KMS-11 (cell line): ENCODE measurements around the gene CCDC51.

Experiments used
- H2AFZ ChIP-seq: fragments of 200-600 bp; sonication (generic); 2 replicates; pipeline ENCODE4 v1.6.1; 2016; ENCODE audit warnings: antibody characterized with exemption, mixed run types, low read depth
- H3K27ac ChIP-seq: fragments of 200-600 bp; sonication (generic); 2 replicates; pipeline ENCODE4 v1.6.1; 2016; ENCODE audit warnings: mild to moderate bottlenecking, mixed run types
- H3K27me3 ChIP-seq: fragments of 200-600 bp; sonication (generic); 2 replicates; pipeline ENCODE4 v1.6.1; 2017; ENCODE audit warnings: mild to moderate bottlenecking, low read depth, mixed run types, moderate library complexity; ENCODE audit not compliant: insufficient read depth
- H3K36me3 ChIP-seq: fragments of 200-600 bp; sonication (generic); 2 replicates; pipeline ENCODE4 v1.6.1; 2017; ENCODE audit warnings: mild to moderate bottlenecking, mixed run types; ENCODE audit not compliant: insufficient read depth
- H3K4me1 ChIP-seq: fragments of 200-600 bp; sonication (generic); 2 replicates; pipeline ENCODE4 v1.6.1; 2016; ENCODE audit warnings: mild to moderate bottlenecking, low read depth, mixed run types; ENCODE audit not compliant: poor library complexity, severe bottlenecking
- H3K4me2 ChIP-seq: fragments of 200-600 bp; sonication (generic); 2 replicates; pipeline ENCODE4 v1.7.0; 2016; ENCODE audit warnings: mild to moderate bottlenecking, mixed run types
- H3K4me3 ChIP-seq: fragments of 200-600 bp; sonication (generic); IDR thresholded peaks from 2 replicates; pipeline ENCODE4 v1.6.1; 2017; ENCODE audit warnings: low read depth, low read length, mixed read lengths; ENCODE audit not compliant: insufficient read depth
- H3K79me2 ChIP-seq: fragments of 200-600 bp; sonication (generic); 2 replicates; pipeline ENCODE4 v1.6.1; 2016; ENCODE audit warnings: low read depth, mixed run types; ENCODE audit not compliant: insufficient read depth
- H3K9ac ChIP-seq: fragments of 200-600 bp; sonication (generic); 2 replicates; pipeline ENCODE4 v1.6.1; 2016; ENCODE audit warnings: mild to moderate bottlenecking, mixed run types
- H4K20me1 ChIP-seq: fragments of 200-600 bp; sonication (generic); 2 replicates; pipeline ENCODE4 v1.6.1; 2016; ENCODE audit warnings: mild to moderate bottlenecking, mixed run types; ENCODE audit not compliant: insufficient read depth
- CTCF ChIP-seq: fragments of 200-600 bp; sonication (generic); conservative IDR thresholded peaks from 2 replicates; pipeline ENCODE4 v1.6.1; 2017; ENCODE audit warnings: low read depth, mild to moderate bottlenecking, antibody characterized with exemption, low read length, moderate library complexity, mixed read lengths

The CCDC51 gene

GRCh38 chr3:48459331-48459730 lies 19.4 kb upstream of the CCDC51 start:
- Histone ChIP-seq H3K79me2 (no peaks in the 10 kb centered on the region), H3K4me3 (no peak overlapping the region), H3K36me3 (no peaks in the 10 kb centered on the region), H3K27me3 (no peaks in the 10 kb centered on the region), H3K9ac (no peak overlapping the region), H2AFZ (no peak overlapping the region), H3K4me2 (no peak overlapping the region), H3K27ac (no peak overlapping the region), H3K4me1 (no peaks in the 10 kb centered on the region), H4K20me1 (no peaks in the 10 kb centered on the region)
- no peak for TF ChIP-seq CTCF

GRCh38 chr3:48456456-48456855 lies 16.5 kb upstream of the CCDC51 start:
- Histone ChIP-seq H3K27ac (no peak overlapping the region), H3K36me3 (no peaks in the 10 kb centered on the region), H4K20me1 (no peaks in the 10 kb centered on the region), H3K9ac (no peak overlapping the region), H3K4me2 (no peak overlapping the region), H2AFZ (no peak overlapping the region), H3K4me1 (no peaks in the 10 kb centered on the region), H3K4me3 (no peak overlapping the region), H3K27me3 (no peaks in the 10 kb centered on the region), H3K79me2 (no peaks in the 10 kb centered on the region)
- no peak for TF ChIP-seq CTCF

- H3K4me2 ChIP-seq: no peak overlapping the region
- no peak overlapping the region for H3K27ac ChIP-seq
- no peak for TF ChIP-seq CTCF
- no peak overlapping the region for H3K9ac ChIP-seq
- H3K4me1 ChIP-seq: peaks cover 12% of the 10 kb centered on the region
- H2AFZ ChIP-seq: no peak overlapping the region
- no peak overlapping the region for H3K4me3 ChIP-seq
- no peaks in the 10 kb centered on the region for H4K20me1 ChIP-seq
- H3K36me3 ChIP-seq: no peaks in the 10 kb centered on the region
- no peaks in the 10 kb centered on the region for H3K27me3 ChIP-seq
- H3K79me2 ChIP-seq: no peaks in the 10 kb centered on the region; the same call in 1 of the 2 replicates
Measured at GRCh38 chr3:48451270-48451669, 11.4 kb upstream of the CCDC51 start.

DNA sequence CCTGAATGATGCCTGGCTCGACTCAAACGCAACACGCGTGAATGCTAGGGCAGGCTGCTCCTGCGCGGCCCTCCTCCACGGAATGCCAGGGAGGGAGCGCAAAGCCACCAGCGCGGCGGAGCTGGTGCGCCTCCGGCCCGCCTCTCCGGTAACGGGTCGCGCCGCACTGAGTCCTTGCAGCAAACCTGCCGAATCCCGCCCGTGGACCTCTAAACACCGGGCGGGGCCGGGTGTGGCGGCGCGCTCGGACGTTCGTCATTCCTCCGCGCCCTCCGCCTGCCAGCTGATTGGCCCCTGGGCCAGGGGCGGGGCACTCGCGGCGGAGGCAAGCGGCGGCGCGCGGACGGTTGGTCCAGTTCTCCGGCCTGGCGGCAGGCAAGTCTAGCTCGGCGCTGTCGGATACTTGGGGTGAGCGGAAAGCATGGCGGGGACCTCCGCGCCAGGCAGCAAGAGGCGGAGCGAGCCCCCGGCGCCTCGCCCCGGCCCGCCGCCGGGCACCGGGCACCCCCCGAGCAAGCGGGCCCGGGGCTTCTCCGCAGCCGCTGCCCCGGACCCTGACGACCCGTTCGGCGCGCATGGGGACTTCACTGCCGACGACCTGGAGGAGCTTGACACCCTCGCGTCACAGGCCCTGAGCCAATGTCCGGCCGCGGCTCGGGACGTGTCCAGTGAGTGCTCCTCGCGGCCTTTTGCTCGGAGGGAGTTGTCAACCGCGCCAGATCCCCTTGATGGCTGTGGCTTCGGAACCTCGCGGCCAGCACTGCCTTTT lies 6.7 kb upstream of the CCDC51 start, which contains the start of gene ATRIP:
Gene ATRIP, plus strand, starts transcription at position 313 of the 769 bp plus-strand sequence. Its CDS starts 109 bp downstream, at position 422.
- H3K4me1 ChIP-seq: peaks cover 16% of the 10 kb centered on the region
- H3K27ac ChIP-seq: no peak within 1 kb of the TSS
- H3K79me2 ChIP-seq: peaks cover 4% of the 10 kb centered on the region
- H4K20me1 ChIP-seq: no peaks in the 10 kb centered on the region
- H3K36me3 ChIP-seq: no peaks in the 10 kb centered on the region
- H3K4me2 ChIP-seq: peak within 1 kb of the TSS; percentile 95
- no peak for TF ChIP-seq CTCF
- H3K4me3 ChIP-seq: peak within 1 kb of the TSS; percentile 65
- H2AFZ ChIP-seq: peak within 1 kb of the TSS; percentile 69; the same call in 1 of the 2 replicates
- peak within 1 kb of the TSS; percentile 39; the same call in 1 of the 2 replicates for H3K9ac ChIP-seq
- no peaks in the 10 kb centered on the region for H3K27me3 ChIP-seq
